Right lobe of liver (tissue), 4 donors: ENCODE measurements around the gene TGM2.

Experiments used
- POLR2A ChIP-seq: fragments of 450-650 bp; IDR thresholded peaks from one replicate; pipeline ENCODE4 v1.6.1; 2017; ENCODE audit warnings: antibody characterized with exemption, mild to moderate bottlenecking
- TF ChIP-seq, protein P1 (sequence below), 4 donors: fragments of 200-600 bp in 3 of 4; fragments of 450-650 bp in 1 of 4; IDR thresholded peaks; one replicate each; pipeline versions ENCODE4 v1.5.1 to v1.8.0; 2016 to 2022; ENCODE audit warnings: antibody characterized with exemption in 4 of 4, mild to moderate bottlenecking in 2 of 4
- donor health status: DM: no; HTN: no; CAD: no.
- donor health status: DM: no; HTN: no; CAD: no.
- donor health status: DM: no; HTN: yes; CAD: no.

GRCh38 chr20:38137441-38138037 is 27.5 kb downstream of the TGM2 start:
- TF ChIP-seq, protein P1, sequence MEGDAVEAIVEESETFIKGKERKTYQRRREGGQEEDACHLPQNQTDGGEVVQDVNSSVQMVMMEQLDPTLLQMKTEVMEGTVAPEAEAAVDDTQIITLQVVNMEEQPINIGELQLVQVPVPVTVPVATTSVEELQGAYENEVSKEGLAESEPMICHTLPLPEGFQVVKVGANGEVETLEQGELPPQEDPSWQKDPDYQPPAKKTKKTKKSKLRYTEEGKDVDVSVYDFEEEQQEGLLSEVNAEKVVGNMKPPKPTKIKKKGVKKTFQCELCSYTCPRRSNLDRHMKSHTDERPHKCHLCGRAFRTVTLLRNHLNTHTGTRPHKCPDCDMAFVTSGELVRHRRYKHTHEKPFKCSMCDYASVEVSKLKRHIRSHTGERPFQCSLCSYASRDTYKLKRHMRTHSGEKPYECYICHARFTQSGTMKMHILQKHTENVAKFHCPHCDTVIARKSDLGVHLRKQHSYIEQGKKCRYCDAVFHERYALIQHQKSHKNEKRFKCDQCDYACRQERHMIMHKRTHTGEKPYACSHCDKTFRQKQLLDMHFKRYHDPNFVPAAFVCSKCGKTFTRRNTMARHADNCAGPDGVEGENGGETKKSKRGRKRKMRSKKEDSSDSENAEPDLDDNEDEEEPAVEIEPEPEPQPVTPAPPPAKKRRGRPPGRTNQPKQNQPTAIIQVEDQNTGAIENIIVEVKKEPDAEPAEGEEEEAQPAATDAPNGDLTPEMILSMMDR (IDR thresholded peaks at IDR 0.05) = no peak
- no peak for TF ChIP-seq POLR2A
